SK-N-SH treated with all-trans-retinoic acid at 6 μM for 48 hours (cell line): ENCODE data around the gene FCSK.

Source experiments
- ESRRG ChIP-seq: fragments of 250-450 bp; sonication (Bioruptor Pico); IDR thresholded peaks from 2 replicates; pipeline ENCODE4 v1.6.1; 2021; ENCODE audit warnings: mild to moderate bottlenecking
- OSR1 ChIP-seq: fragments of 250-450 bp; sonication (Bioruptor Pico); IDR thresholded peaks from 2 replicates; pipeline ENCODE4 v1.8.0; 2022; ENCODE audit warnings: moderate library complexity, mild to moderate bottlenecking, inconsistent platforms
- RARB ChIP-seq: fragments of 250-450 bp; sonication (Bioruptor Pico); IDR thresholded peaks from 2 replicates; pipeline ENCODE4 v1.8.0; 2021; ENCODE audit warnings: mild to moderate bottlenecking, moderate library complexity
- ZFP3 ChIP-seq: fragments of 250-450 bp; sonication (Bioruptor Pico); IDR thresholded peaks from 2 replicates; pipeline ENCODE4 v1.5.0; 2020; ENCODE audit warnings: mild to moderate bottlenecking, moderate library complexity
- ZFP30 ChIP-seq: fragments of 450-650 bp; formaldehyde crosslinking; IDR thresholded peaks from 2 replicates; pipeline ENCODE4 v1.5.0; 2022; ENCODE audit warnings: mild to moderate bottlenecking, moderate library complexity
- ZNF8 ChIP-seq: fragments of 450-650 bp; formaldehyde crosslinking; IDR thresholded peaks from 2 replicates; pipeline ENCODE4 v1.5.0; 2020; ENCODE audit warnings: mild to moderate bottlenecking, moderate library complexity

- TF ChIP-seq OSR1 (no peak), ZFP30 (CRISPR knock-in tag) (no peak), ESRRG (CRISPR knock-in tag) (no peak), RARB (CRISPR knock-in tag) (no peak), ZNF8 (CRISPR knock-in tag) (no peak), ZFP3 (CRISPR knock-in tag) (no peak)
Observed at GRCh38 chr16:70484867-70485266, 30.5 kb downstream of the FCSK start.
